HG03103 (cell line): ENCODE results near the gene PPIA.
A peak's percentile ranks its signal among the peaks of the same experiment; 100 is the strongest.
"Not testable (repeated sequence)": the region's sequence is repeated elsewhere in the genome, so short reads cannot be mapped to it uniquely, and the experiment has no call there.

ENCODE experiments used
- ATAC-seq: cut with Tn5 transposase; IDR thresholded peaks from one replicate; pipeline ENCODE4 v1.9.1; 2021; ENCODE audit warnings: low read depth; ENCODE audit not compliant: unreplicated experiment

Gene PPIA

DNA sequence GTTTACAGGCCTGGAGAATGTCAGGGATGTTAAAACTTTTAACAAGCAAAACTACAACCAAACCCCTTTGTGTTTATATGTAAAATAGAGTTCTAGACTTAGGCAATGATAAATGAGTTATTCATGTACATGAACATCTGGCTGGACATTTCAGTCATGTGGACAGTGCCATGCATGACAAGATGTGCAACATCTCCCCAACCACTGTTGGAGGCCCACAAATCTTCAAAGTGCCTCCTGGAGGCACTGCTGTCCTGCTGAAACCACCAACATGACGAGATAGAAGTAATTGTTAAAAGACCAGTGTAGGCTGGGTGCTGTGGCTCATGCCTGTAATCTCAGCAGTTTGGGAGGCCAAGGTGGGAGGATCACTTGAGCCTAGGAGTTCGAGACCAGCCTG is 18.4 kb downstream of the PPIA start:
- no peak for ATAC-seq

DNA sequence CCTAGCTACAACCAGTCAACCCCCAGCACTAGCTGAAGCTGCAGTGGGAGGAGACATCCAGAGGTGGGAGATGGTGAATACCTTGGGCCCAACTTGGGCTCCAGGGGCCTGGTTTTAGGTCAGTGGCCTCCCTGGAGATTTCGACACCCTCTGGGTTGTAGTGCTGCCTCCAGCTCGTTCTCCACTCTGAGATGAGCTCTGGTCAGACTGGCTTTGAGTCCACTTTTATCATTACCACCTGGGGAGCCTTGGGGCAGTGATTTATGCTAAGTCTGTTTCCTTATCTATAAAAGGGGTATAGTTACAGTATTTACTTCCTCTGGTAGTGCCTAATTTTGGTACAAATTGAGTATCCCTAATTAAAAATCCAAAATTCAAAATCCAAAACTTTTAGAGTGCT is 22.8 kb downstream of the PPIA start:
- ATAC-seq = no peak

- ATAC-seq = no peak
Observed at GRCh38 chr7:44823255-44823781, 26.8 kb downstream of the PPIA start.

- no peak for ATAC-seq
Observed at GRCh38 chr7:44824894-44825526, 28.5 kb downstream of the PPIA start.

- no peak for ATAC-seq
Observed at GRCh38 chr7:44827567-44827966, 31.1 kb downstream of the PPIA start.

DNA sequence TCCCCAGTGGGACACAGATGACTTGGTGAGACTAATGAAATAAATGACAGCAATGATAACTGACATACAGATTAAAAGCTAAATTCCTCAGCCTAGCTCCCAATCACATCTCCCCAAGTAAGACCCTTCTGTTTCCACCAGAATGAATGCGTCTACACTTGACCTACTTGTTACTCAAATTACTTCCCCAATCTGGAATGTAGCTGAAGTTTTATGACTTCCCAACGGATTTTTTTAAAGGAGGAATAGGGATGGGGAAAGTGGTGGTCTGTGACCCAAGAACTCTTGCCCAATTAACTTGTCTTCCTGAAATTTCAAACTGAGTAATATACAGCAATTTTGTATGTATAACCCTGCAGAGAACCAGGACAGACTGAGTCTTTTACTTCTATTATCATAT is 42.3 kb downstream of the PPIA start:
- ATAC-seq = no peak

GRCh38 chr7:44842675-44843074 is 46.2 kb downstream of the PPIA start:
- not testable (repeated sequence) for ATAC-seq

- ATAC-seq = not testable (repeated sequence)
Observed at GRCh38 chr7:44843440-44843839, 47.0 kb downstream of the PPIA start.

GRCh38 chr7:44845451-44845850 is 49.0 kb downstream of the PPIA start:
- ATAC-seq = no peak

DNA sequence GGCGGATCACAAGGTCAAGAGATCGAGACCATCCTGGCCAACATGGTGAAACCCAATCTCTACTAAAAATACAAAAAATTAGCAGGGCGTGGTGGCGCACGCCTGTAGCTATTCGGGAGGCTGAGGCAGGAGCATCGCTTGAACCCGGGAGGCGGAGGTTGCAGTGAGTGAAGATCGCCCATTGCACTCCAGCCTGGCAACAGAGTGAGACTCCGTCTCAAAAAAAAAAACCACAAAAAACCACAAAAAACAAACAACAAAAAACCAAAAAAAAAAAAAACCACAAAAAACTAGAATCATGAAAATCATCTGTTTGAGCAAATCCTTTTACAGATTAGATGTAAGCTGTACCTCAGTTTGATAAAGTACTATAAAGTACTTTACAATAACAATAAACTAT is 49.9 kb downstream of the PPIA start:
- ATAC-seq = not testable (repeated sequence)

DNA sequence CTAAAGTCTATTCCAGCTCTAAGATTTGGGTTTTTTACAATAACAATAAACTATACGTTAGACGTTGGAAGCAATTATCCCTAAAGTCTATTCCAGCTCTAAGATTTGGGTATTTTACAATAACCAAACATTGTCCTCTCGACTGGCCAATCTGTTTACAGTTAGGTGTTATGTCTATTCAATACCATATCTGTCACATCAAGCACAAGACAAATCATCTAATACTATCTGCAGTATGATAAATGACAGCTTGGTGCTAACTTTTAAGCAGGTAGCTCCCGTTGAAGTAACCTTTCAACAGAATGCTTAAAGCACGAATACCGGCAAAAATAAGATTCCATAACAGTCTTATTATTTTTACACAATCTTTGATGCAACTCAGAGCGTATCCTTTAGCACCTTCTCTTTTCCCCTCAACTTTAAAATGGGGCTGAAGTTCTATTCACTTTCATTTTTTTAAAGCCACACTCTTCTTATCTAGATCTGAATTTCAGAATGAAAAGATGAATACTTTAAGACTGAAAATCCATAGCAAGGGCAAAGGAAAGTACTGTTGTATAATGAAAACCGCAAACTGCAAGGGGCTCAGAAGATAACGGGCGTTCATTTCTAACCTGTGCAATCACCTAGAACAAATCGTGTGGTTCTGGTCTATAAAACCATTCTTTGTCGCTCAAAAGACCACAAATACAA is 50.5 kb downstream of the PPIA start:
- no peak for ATAC-seq

GRCh38 chr7:44847509-44847919 is 51.0 kb downstream of the PPIA start:
- peak; percentile 54 for ATAC-seq

- ATAC-seq = peak; percentile 74
Observed at GRCh38 chr7:44847920-44848634, 51.6 kb downstream of the PPIA start, which contains the start of gene H2AZ2. Gene H2AZ2, minus strand, starts transcription at chr7:44848087. Its CDS starts 116 bp downstream, at chr7:44847971.

DNA sequence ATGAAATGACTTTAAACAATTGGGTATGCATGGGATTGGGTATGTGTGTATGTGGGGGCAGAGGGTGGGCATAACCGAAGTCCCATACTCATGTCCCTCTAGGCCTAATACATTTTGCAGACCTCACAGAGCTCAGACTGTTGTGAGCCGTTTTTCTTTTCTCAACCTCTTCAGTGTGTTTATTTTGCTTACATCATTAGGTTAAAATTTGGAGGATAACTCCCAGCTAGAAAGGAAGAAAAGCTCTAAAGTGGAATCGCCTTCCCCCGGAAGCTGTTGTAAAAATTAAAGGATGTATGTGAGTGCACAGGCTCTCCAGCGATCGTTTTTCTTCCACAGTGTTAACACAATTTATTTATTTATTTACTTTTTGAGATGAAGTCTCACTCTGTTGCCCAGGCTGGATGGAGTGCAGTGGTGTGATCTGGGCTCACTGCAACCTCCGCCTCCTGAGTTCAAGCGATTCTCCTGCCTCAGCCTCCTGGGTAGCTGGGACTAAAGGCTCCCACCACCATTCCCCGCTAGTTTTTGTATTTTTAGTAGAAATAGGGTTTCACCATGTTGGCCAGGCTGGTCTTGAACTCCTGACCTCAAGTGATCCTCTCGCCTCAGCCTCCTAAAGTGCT is 52.9 kb downstream of the PPIA start:
- ATAC-seq = no peak

GRCh38 chr7:44849885-44850544 is 53.5 kb downstream of the PPIA start:
- no peak for ATAC-seq

GRCh38 chr7:44852590-44852989 is 56.1 kb downstream of the PPIA start:
- no peak for ATAC-seq
